Adrenal gland (tissue), 5 donors: ENCODE measurements around the gene GTF3C5.
A peak's percentile ranks its signal among the peaks of the same experiment; 100 is the strongest.

Experiments
- CTCF ChIP-seq, 6 experiments: fragments of 450-650 bp in 4 of 6; fragments of 200-600 bp in 2 of 6; sonication (generic) in 1 of 6; IDR thresholded peaks; 1 replicate in 5 of 6; 2 replicates in 1 of 6; pipeline versions ENCODE4 v1.5.1 to v1.8.0; 2016 to 2021; ENCODE audit warnings: antibody characterized with exemption in 6 of 6, mild to moderate bottlenecking in 2 of 6, moderate library complexity in 1 of 6
- POLR2A ChIP-seq, 2 donors: fragments of 450-650 bp; IDR thresholded peaks; one replicate each; pipeline ENCODE4 v1.6.1; 2017; ENCODE audit warnings: antibody characterized with exemption in 2 of 2, mild to moderate bottlenecking in 2 of 2, moderate library complexity in 1 of 2
- donor health status: DM: no; HTN: no; CAD: no.

GRCh38 chr9:133103183-133103986 is 72.6 kb downstream of the GTF3C5 start:
- TF ChIP-seq CTCF (IDR thresholded peaks at IDR 0.05), result peak; percentile 96 to 98 (median 97)
- TF ChIP-seq POLR2A (IDR thresholded peaks at IDR 0.05), result no peak
